A549 (cell line): ENCODE measurements around the gene INVS. TPM values are rescaled to one million over a fixed set of nuclear protein-coding genes. Genes with fewer than 3 reads are reported as not detected.

Experiments used
- ATAC-seq, 2 experiments: fragments of 200-7000 bp in 1 of 2; fragments of >200 bp in 1 of 2; cut with Nextera tagmentation in 1 of 2; cut with Tn5 transposase in 1 of 2; 3 replicates each; pipeline versions ENCODE4 v1.8.0 to v1.9.1; 2018 to 2020; ENCODE audit warnings: mild to moderate bottlenecking in 1 of 2, moderate library complexity in 1 of 2
- CTCF ChIA-PET: fragments of 300-600 bp; sonication (Branson Sonifier 250); formaldehyde crosslinking; extraction: SDS; loops from one replicate; lab custom pipeline; 2021; ENCODE audit warnings: antibody characterized with exemption, inconsistent platforms; lab: Yijun Ruan, JAX
- POLR2A ChIA-PET: fragments of 350-600 bp; formaldehyde crosslinking; extraction: SDS; loops from one replicate; lab custom pipeline; 2021; ENCODE audit warnings: antibody characterized with exemption, inconsistent platforms; lab: Yijun Ruan, JAX
- DNase-seq, 2 experiments: peaks; one replicate each; pipeline versions ENCODE4 v3.0.0 to v3.0.0-alpha.2; 2011 to 2016; ENCODE audit warnings: low read depth in 1 of 2, low spot score in 1 of 2
- FAIRE-seq: peaks from 2 replicates; lab custom pipeline; 2011; peaks lifted over from hg19 to GRCh38; lab: Jason Lieb, UNC
- H3K27ac ChIP-seq, 2 experiments: fragments of >200 bp; sonication (Bioruptor Twin); formaldehyde crosslinking; 3 replicates each; pipeline ENCODE4 v1.5.1; 2016 to 2017
- H3K4me1 ChIP-seq: fragments of >200 bp; sonication (Bioruptor Twin); formaldehyde crosslinking; 3 replicates; pipeline ENCODE4 v1.6.1; 2016
- H3K4me2 ChIP-seq: fragments of >200 bp; sonication (Bioruptor Twin); formaldehyde crosslinking; 3 replicates; pipeline ENCODE4 v1.6.1; 2016
- H3K4me3 ChIP-seq: fragments of >200 bp; sonication (Bioruptor Twin); formaldehyde crosslinking; 3 replicates; pipeline ENCODE4 v1.5.1; 2016
- H3K9me3 ChIP-seq: fragments of >200 bp; sonication (Bioruptor Twin); formaldehyde crosslinking; 3 replicates; pipeline ENCODE4 v1.6.1; 2016
- ATOH8 ChIP-seq: fragments of 250-450 bp; sonication (Bioruptor Pico); IDR thresholded peaks from 2 replicates; pipeline ENCODE4 v1.5.0; 2020; ENCODE audit warnings: low read depth, mild to moderate bottlenecking, moderate library complexity
- BCL3 ChIP-seq: fragments of >200 bp; sonication (Bioruptor Twin); formaldehyde crosslinking; IDR thresholded peaks from 3 replicates; pipeline ENCODE4 v1.6.1; 2016
- CBX8 ChIP-seq: fragments of 200-600 bp; sonication (generic); IDR thresholded peaks from 2 replicates; pipeline ENCODE4 v1.6.1; 2016
- CEBPB ChIP-seq, 2 experiments: fragments of >200 bp in 1 of 2; sonication (Bioruptor Twin) in 1 of 2; formaldehyde crosslinking in 1 of 2; IDR thresholded peaks; 2 replicates each; pipeline ENCODE4 v1.6.1; 2012 to 2016
- CHD4 ChIP-seq: fragments of 200-600 bp; sonication (generic); IDR thresholded peaks from 2 replicates; pipeline ENCODE4 v1.6.1; 2016; ENCODE audit warnings: antibody characterized with exemption, mild to moderate bottlenecking, borderline replicate concordance
- ELK1 ChIP-seq: fragments of 150-350 bp; IDR thresholded peaks from 2 replicates; pipeline ENCODE4 v1.6.1; 2014; ENCODE audit warnings: low read depth, mild to moderate bottlenecking, low read length
- FOSL2 ChIP-seq, 2 experiments: fragments of 450-650 bp in 1 of 2; fragments of >200 bp in 1 of 2; sonication (Bioruptor Twin) in 1 of 2; formaldehyde crosslinking; IDR thresholded peaks; 2 replicates each; pipeline versions ENCODE4 v1.5.0 to v1.6.1; 2016 to 2020; ENCODE audit warnings: mild to moderate bottlenecking in 1 of 2, moderate library complexity in 1 of 2
- GATA3 ChIP-seq: IDR thresholded peaks from 2 replicates; pipeline ENCODE4 v1.6.1; 2012; ENCODE audit warnings: borderline replicate concordance
- JUN ChIP-seq, 2 experiments: fragments of >200 bp; sonication (Bioruptor Twin); formaldehyde crosslinking; IDR thresholded peaks; 2 replicates in 1 of 2; 3 replicates in 1 of 2; pipeline ENCODE4 v1.6.1; 2016 to 2017
- KDM1A ChIP-seq: fragments of 200-600 bp; sonication (generic); IDR thresholded peaks from 2 replicates; pipeline ENCODE4 v1.6.1; 2016; ENCODE audit warnings: low read depth, mild to moderate bottlenecking
- KDM5A ChIP-seq: fragments of 200-600 bp; sonication (generic); IDR thresholded peaks from 2 replicates; pipeline ENCODE4 v1.6.1; 2016; ENCODE audit warnings: antibody characterized with exemption, mild to moderate bottlenecking
- NR3C1 ChIP-seq: fragments of >200 bp; sonication (Bioruptor Twin); formaldehyde crosslinking; IDR thresholded peaks from 3 replicates; pipeline ENCODE4 v1.6.1; 2017
- PHF8 ChIP-seq: fragments of 200-600 bp; sonication (generic); IDR thresholded peaks from 2 replicates; pipeline ENCODE4 v1.6.1; 2016; ENCODE audit warnings: low read depth, mild to moderate bottlenecking, antibody characterized with exemption, moderate library complexity, borderline replicate concordance
- RAD21 ChIP-seq, 2 experiments: fragments of >200 bp in 1 of 2; sonication (Bioruptor Twin) in 1 of 2; formaldehyde crosslinking in 1 of 2; IDR thresholded peaks in 1 of 2; conservative IDR thresholded peaks in 1 of 2; 2 replicates in 1 of 2; 3 replicates in 1 of 2; pipeline ENCODE4 v1.6.1; 2012 to 2018; ENCODE audit warnings: inconsistent platforms in 1 of 2
- RCOR1 ChIP-seq: fragments of 150-350 bp; IDR thresholded peaks from 2 replicates; pipeline ENCODE4 v1.6.1; 2014; ENCODE audit warnings: antibody characterized with exemption, low read length, low read depth
- TFCP2L1 ChIP-seq: fragments of 250-450 bp; sonication (Bioruptor Pico); IDR thresholded peaks from 2 replicates; pipeline ENCODE4 v1.5.0; 2021; ENCODE audit warnings: mild to moderate bottlenecking
- TP53 ChIP-seq: fragments of 250-450 bp; sonication (Bioruptor Pico); IDR thresholded peaks from 2 replicates; pipeline ENCODE4 v1.5.0; 2021; ENCODE audit warnings: mild to moderate bottlenecking, moderate library complexity
- ZFP36 ChIP-seq: fragments of 450-650 bp; IDR thresholded peaks from 2 replicates; pipeline ENCODE4 v1.6.1; 2014; ENCODE audit warnings: borderline replicate concordance; ENCODE audit not compliant: partially characterized antibody
- WGBS: methylation state at CpG from one replicate; pipeline ENCODE4 v1.1.6; 2017; ENCODE audit errors: missing lambda C conversion rate; 5-methylcytosine and 5-hydroxymethylcytosine counted together
- polyA plus RNA-seq, 4 experiments: library from polyadenylated mRNA; depleted of rRNA in 3 of 4; stranded (reverse); fragments of >200 nt; fragmentation: RNase III in 1 of 4; extraction: RNeasy Plus Mini Kit Qiagen cat#74134 plus additional on column Dnase treatment in 1 of 4; gene quantifications; 2 replicates in 3 of 4; 3 replicates in 1 of 4; pipeline ENCODE4 v1.2.3, GENCODE V29; 2011 to 2017

The INVS gene
- polyA plus RNA-seq, 2 of the 4 experiments (the other 2 are of a cell fraction), result 11.9 to 30.6 TPM

DNA sequence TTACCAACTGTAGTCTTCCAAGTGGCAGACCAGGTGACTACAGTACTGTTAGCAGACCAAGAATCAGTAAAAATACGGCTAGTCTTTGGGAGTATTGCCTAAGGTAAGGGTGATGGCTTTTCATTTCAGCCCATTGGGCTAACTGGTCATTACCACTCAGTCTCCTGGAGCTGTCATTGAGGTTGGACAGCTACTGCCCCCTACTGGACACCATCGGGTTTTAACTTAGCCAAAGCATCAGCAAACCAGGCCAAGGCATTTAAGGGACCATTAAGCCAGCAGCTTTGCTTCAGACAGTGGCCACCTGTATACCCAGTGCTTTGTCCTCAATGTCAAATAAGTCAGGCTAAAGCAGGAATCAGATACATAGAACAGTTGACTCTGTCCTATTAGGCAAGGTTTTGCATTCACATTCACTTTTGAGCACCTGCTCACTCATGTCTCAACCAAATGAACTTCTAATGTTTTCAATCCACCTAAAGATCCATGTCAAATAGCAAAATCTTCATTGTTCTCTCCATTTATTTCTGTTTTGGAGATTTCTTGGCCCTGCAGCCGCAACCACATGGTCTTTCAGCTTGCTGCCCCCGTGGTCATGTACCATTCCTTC, 117.2 kb downstream of the INVS start (continued):
- TF ChIP-seq TFCP2L1 (CRISPR knock-in tag) (no peak), ATOH8 (no peak)

GRCh38 chr9:100217536-100217935, 118.5 kb downstream of the INVS start:
- 92% methylated on average over 2 of the region's 2 CpGs for WGBS
- Histone ChIP-seq H3K9me3 (no peaks in the 10 kb centered on the region), H3K4me2 (no peak overlapping the region), H3K4me3 (no peak overlapping the region), H3K4me1 (0 out of 3 replicates have a peak, but pooled peaks cover 3% of the 10 kb centered on the region), H3K27ac (no peak overlapping the region)
- ChIA-PET POLR2A (no interaction called here), CTCF (interaction anchor here (1.7 kb wide), 1 partner anchor 190 kb away, joined by 4 read pairs; no protein-coding TSS in a partner anchor)
- ATAC-seq (no peak), FAIRE-seq (no peak), DNase-seq (no peak)
- no peak for TF ChIP-seq ATOH8
- no peak for TF ChIP-seq RAD21 (conservative IDR thresholded peaks at IDR 0.05 in 1 of 2, IDR thresholded peaks at IDR 0.05 in 1 of 2)
- no peak for TF ChIP-seq NR3C1
- no peak for TF ChIP-seq CEBPB (IDR thresholded peaks at IDR 0.05)

GRCh38 chr9:100219347-100219746, 120.3 kb downstream of the INVS start:
- FAIRE-seq, result no peak
- no peak for TF ChIP-seq RAD21 (conservative IDR thresholded peaks at IDR 0.05 in 1 of 2, IDR thresholded peaks at IDR 0.05 in 1 of 2)
- no peak for TF ChIP-seq JUN (IDR thresholded peaks at IDR 0.05)
- no peak for TF ChIP-seq BCL3
- no peak for TF ChIP-seq CEBPB (IDR thresholded peaks at IDR 0.05)
- TF ChIP-seq RCOR1, result no peak
- TF ChIP-seq FOSL2 (IDR thresholded peaks at IDR 0.05), result no peak
- no peak for TF ChIP-seq FOSL2 (CRISPR knock-in tag; IDR thresholded peaks at IDR 0.05)
- no peak for TF ChIP-seq KDM5A
- TF ChIP-seq CHD4, result no peak
- TF ChIP-seq TP53, result no peak
- no peak for TF ChIP-seq KDM1A
- TF ChIP-seq PHF8, result no peak
- TF ChIP-seq ZFP36, result no peak
- no peak for TF ChIP-seq ELK1
- TF ChIP-seq CBX8, result no peak
- no peak for TF ChIP-seq GATA3
- 94% methylated on average over 1 of the region's 1 CpG for WGBS
- no peak for DNase-seq
- ATAC-seq, result no peak
- Histone ChIP-seq H3K4me2 (no peak overlapping the region), H3K27ac (no peak overlapping the region), H3K9me3 (no peaks in the 10 kb centered on the region), H3K4me3 (no peak overlapping the region), H3K4me1 (no peaks in the 10 kb centered on the region)
- ChIA-PET CTCF (interaction anchor here (1.3 kb wide), 1 partner anchor 9 kb away, joined by 4 read pairs; no protein-coding TSS in a partner anchor), POLR2A (no interaction called here)
